SK-N-SH treated with all-trans-retinoic acid at 6 μM for 48 hours (cell line): Measurements from ENCODE around the gene NKX6-2.

Experiments used
- ATAC-seq: fragments of 200-7000 bp; cut with Tn5 transposase; 3 replicates; pipeline ENCODE4 v1.9.1; 2020; ENCODE audit warnings: mild to moderate bottlenecking, moderate library complexity
- ARNTL ChIP-seq: fragments of 450-650 bp; formaldehyde crosslinking; IDR thresholded peaks from 2 replicates; pipeline ENCODE4 v1.5.0; 2020; ENCODE audit warnings: low read depth, mild to moderate bottlenecking, moderate library complexity, borderline replicate concordance
- BACH2 ChIP-seq: fragments of 250-450 bp; sonication (Bioruptor Pico); IDR thresholded peaks from 2 replicates; pipeline ENCODE4 v1.9.0; 2021; ENCODE audit warnings: mild to moderate bottlenecking, borderline replicate concordance
- CREB5 ChIP-seq: fragments of 250-450 bp; sonication (Bioruptor Pico); IDR thresholded peaks from 2 replicates; pipeline ENCODE4 v1.5.1; 2020; ENCODE audit warnings: low read depth, mild to moderate bottlenecking, moderate library complexity
- ESRRG ChIP-seq: fragments of 250-450 bp; sonication (Bioruptor Pico); IDR thresholded peaks from 2 replicates; pipeline ENCODE4 v1.6.1; 2021; ENCODE audit warnings: mild to moderate bottlenecking
- GLIS3 ChIP-seq: fragments of 250-450 bp; sonication (Bioruptor Pico); IDR thresholded peaks from 2 replicates; pipeline ENCODE4 v1.5.0; 2020; ENCODE audit warnings: mild to moderate bottlenecking, moderate library complexity
- ISL1 ChIP-seq: fragments of 250-450 bp; sonication (Bioruptor Pico); IDR thresholded peaks from 2 replicates; pipeline ENCODE4 v2.1.2; 2022; ENCODE audit warnings: mild to moderate bottlenecking, moderate library complexity
- OSR1 ChIP-seq: fragments of 250-450 bp; sonication (Bioruptor Pico); IDR thresholded peaks from 2 replicates; pipeline ENCODE4 v1.8.0; 2022; ENCODE audit warnings: moderate library complexity, mild to moderate bottlenecking, inconsistent platforms
- PATZ1 ChIP-seq: fragments of 250-450 bp; sonication (Bioruptor Pico); IDR thresholded peaks from 2 replicates; pipeline ENCODE4 v1.8.0; 2020; ENCODE audit warnings: mild to moderate bottlenecking, moderate library complexity, borderline replicate concordance
- POU6F1 ChIP-seq: fragments of 250-450 bp; sonication (Bioruptor Pico); IDR thresholded peaks from 2 replicates; pipeline ENCODE4 v1.8.0; 2021; ENCODE audit warnings: low read depth, mild to moderate bottlenecking, moderate library complexity, borderline replicate concordance
- PPARA ChIP-seq: fragments of 250-450 bp; sonication (Bioruptor Pico); IDR thresholded peaks from 2 replicates; pipeline ENCODE4 v1.5.0; 2020; ENCODE audit warnings: mild to moderate bottlenecking, borderline replicate concordance
- RARB ChIP-seq: fragments of 250-450 bp; sonication (Bioruptor Pico); IDR thresholded peaks from 2 replicates; pipeline ENCODE4 v1.8.0; 2021; ENCODE audit warnings: mild to moderate bottlenecking, moderate library complexity
- SNAI2 ChIP-seq: fragments of 250-450 bp; sonication (Bioruptor Pico); IDR thresholded peaks from 2 replicates; pipeline ENCODE4 v1.5.0; 2020; ENCODE audit warnings: mild to moderate bottlenecking, moderate library complexity
- TCF4 ChIP-seq: fragments of 250-450 bp; sonication (Bioruptor Pico); IDR thresholded peaks from 2 replicates; pipeline ENCODE4 v1.8.0; 2021; ENCODE audit warnings: mild to moderate bottlenecking, moderate library complexity, borderline replicate concordance
- ZC3H10 ChIP-seq: fragments of 250-450 bp; sonication (Bioruptor Pico); IDR thresholded peaks from 2 replicates; pipeline ENCODE4 v1.5.1; 2021; ENCODE audit warnings: mild to moderate bottlenecking, moderate library complexity
- ZFP3 ChIP-seq: fragments of 250-450 bp; sonication (Bioruptor Pico); IDR thresholded peaks from 2 replicates; pipeline ENCODE4 v1.5.0; 2020; ENCODE audit warnings: mild to moderate bottlenecking, moderate library complexity
- ZFP30 ChIP-seq: fragments of 450-650 bp; formaldehyde crosslinking; IDR thresholded peaks from 2 replicates; pipeline ENCODE4 v1.5.0; 2022; ENCODE audit warnings: mild to moderate bottlenecking, moderate library complexity
- ZNF565 ChIP-seq: fragments of 450-650 bp; formaldehyde crosslinking; conservative IDR thresholded peaks from 2 replicates; pipeline ENCODE4 v1.5.0; 2020; ENCODE audit warnings: low read depth, mild to moderate bottlenecking, moderate library complexity
- ZNF70 ChIP-seq: fragments of 450-650 bp; formaldehyde crosslinking; IDR thresholded peaks from 2 replicates; pipeline ENCODE4 v1.5.0; 2020; ENCODE audit warnings: mild to moderate bottlenecking, moderate library complexity
- ZNF8 ChIP-seq: fragments of 450-650 bp; formaldehyde crosslinking; IDR thresholded peaks from 2 replicates; pipeline ENCODE4 v1.5.0; 2020; ENCODE audit warnings: mild to moderate bottlenecking, moderate library complexity
- TF ChIP-seq, protein P1 (sequence below): fragments of 250-450 bp; sonication (Bioruptor Pico); IDR thresholded peaks from 2 replicates; pipeline ENCODE4 v1.5.0; 2020; ENCODE audit warnings: mild to moderate bottlenecking, moderate library complexity
- TF ChIP-seq, protein P2 (sequence below): fragments of 250-450 bp; sonication (Bioruptor Pico); IDR thresholded peaks from 2 replicates; pipeline ENCODE4 v1.5.1; 2021; ENCODE audit warnings: mild to moderate bottlenecking, moderate library complexity

Gene NKX6-2

DNA sequence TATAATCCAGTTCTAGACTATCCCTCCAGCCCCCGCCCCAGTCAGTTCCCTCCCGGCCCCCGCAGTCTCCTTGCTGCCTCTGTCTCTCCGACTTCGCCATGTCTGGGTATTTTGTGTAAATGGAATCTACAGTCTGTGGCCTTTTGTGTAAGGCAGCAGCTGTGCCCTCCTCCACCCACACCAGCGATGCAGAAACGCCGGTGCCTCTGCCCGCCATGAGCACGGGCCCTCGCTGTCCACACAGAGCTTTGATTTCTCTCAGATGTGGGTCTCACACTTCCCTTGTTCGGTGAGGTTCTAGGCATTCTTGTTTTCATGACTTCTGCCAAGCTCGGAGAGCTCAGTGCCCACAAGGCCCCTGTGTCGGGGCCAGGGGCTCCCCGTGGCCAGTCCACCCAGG, 37.8 kb downstream of the NKX6-2 start:
- TF ChIP-seq ZNF8 (CRISPR knock-in tag) (no peak), ZFP3 (CRISPR knock-in tag) (no peak), POU6F1 (no peak)
- no peak for ATAC-seq

- TF ChIP-seq ARNTL (CRISPR knock-in tag) (no peak), ZFP3 (CRISPR knock-in tag) (no peak), ESRRG (CRISPR knock-in tag) (no peak), ZNF8 (CRISPR knock-in tag) (no peak), PATZ1 (CRISPR knock-in tag) (no peak), ISL1 (CRISPR knock-in tag) (no peak), PPARA (CRISPR knock-in tag) (no peak), CREB5 (CRISPR knock-in tag) (no peak), GLIS3 (CRISPR knock-in tag) (no peak), BACH2 (no peak), SNAI2 (CRISPR knock-in tag) (no peak), OSR1 (no peak), ZNF565 (CRISPR knock-in tag) (no peak), ZNF70 (CRISPR knock-in tag) (no peak), ZC3H10 (CRISPR knock-in tag) (no peak), TCF4 (no peak), ZFP30 (CRISPR knock-in tag) (no peak)
- TF ChIP-seq, protein P1, sequence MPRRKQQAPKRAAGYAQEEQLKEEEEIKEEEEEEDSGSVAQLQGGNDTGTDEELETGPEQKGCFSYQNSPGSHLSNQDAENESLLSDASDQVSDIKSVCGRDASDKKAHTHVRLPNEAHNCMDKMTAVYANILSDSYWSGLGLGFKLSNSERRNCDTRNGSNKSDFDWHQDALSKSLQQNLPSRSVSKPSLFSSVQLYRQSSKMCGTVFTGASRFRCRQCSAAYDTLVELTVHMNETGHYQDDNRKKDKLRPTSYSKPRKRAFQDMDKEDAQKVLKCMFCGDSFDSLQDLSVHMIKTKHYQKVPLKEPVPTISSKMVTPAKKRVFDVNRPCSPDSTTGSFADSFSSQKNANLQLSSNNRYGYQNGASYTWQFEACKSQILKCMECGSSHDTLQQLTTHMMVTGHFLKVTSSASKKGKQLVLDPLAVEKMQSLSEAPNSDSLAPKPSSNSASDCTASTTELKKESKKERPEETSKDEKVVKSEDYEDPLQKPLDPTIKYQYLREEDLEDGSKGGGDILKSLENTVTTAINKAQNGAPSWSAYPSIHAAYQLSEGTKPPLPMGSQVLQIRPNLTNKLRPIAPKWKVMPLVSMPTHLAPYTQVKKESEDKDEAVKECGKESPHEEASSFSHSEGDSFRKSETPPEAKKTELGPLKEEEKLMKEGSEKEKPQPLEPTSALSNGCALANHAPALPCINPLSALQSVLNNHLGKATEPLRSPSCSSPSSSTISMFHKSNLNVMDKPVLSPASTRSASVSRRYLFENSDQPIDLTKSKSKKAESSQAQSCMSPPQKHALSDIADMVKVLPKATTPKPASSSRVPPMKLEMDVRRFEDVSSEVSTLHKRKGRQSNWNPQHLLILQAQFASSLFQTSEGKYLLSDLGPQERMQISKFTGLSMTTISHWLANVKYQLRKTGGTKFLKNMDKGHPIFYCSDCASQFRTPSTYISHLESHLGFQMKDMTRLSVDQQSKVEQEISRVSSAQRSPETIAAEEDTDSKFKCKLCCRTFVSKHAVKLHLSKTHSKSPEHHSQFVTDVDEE (CRISPR knock-in tag) = no peak
- TF ChIP-seq, protein P2, sequence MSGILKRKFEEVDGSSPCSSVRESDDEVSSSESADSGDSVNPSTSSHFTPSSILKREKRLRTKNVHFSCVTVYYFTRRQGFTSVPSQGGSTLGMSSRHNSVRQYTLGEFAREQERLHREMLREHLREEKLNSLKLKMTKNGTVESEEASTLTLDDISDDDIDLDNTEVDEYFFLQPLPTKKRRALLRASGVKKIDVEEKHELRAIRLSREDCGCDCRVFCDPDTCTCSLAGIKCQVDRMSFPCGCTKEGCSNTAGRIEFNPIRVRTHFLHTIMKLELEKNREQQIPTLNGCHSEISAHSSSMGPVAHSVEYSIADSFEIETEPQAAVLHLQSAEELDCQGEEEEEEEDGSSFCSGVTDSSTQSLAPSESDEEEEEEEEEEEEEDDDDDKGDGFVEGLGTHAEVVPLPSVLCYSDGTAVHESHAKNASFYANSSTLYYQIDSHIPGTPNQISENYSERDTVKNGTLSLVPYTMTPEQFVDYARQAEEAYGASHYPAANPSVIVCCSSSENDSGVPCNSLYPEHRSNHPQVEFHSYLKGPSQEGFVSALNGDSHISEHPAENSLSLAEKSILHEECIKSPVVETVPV = no peak
- no peak for ATAC-seq
Measured at GRCh38 chr10:132746801-132747625, 38.9 kb downstream of the NKX6-2 start.

GRCh38 chr10:132746386-132746785, 39.6 kb downstream of the NKX6-2 start:
- ATAC-seq = no peak
- TF ChIP-seq PATZ1 (CRISPR knock-in tag) (no peak), SNAI2 (CRISPR knock-in tag) (no peak), ZNF70 (CRISPR knock-in tag) (no peak), ISL1 (CRISPR knock-in tag) (no peak), GLIS3 (CRISPR knock-in tag) (no peak), ZFP3 (CRISPR knock-in tag) (no peak), ARNTL (CRISPR knock-in tag) (no peak), RARB (CRISPR knock-in tag) (no peak), POU6F1 (no peak)
- TF ChIP-seq, protein P1 (CRISPR knock-in tag) = no peak
